Liver (tissue), 9 donors: ENCODE data around the gene DHRSX. TPM values are rescaled to one million over a fixed set of nuclear protein-coding genes. Genes with fewer than 3 reads are reported as not detected.

ENCODE experiments used
- DNase-seq: peaks from one replicate; pipeline ENCODE4 v3.0.0-alpha.2; 2017; ENCODE audit warnings: low spot score
- H3K27ac ChIP-seq, 2 donors: one replicate each; pipeline ENCODE4 v1.7.0; 2013; ENCODE audit warnings: inconsistent platforms in 2 of 2, low read length in 2 of 2, control low read depth in 1 of 2, low read depth in 1 of 2, mild to moderate bottlenecking in 1 of 2
- H3K27me3 ChIP-seq, 4 donors: one replicate each; pipeline versions ENCODE4 v1.6.1 to v1.7.0; 2013; ENCODE audit warnings: low read length in 3 of 4, inconsistent platforms in 1 of 4, mild to moderate bottlenecking in 1 of 4, moderate library complexity in 1 of 4; ENCODE audit not compliant: control insufficient read depth in 4 of 4, insufficient read depth in 4 of 4
- H3K36me3 ChIP-seq, 4 donors: one replicate each; pipeline versions ENCODE4 v1.6.1 to v1.7.0; 2013; ENCODE audit warnings: low read length in 3 of 4, mild to moderate bottlenecking in 3 of 4, low read depth in 1 of 4, moderate library complexity in 1 of 4; ENCODE audit not compliant: control insufficient read depth in 4 of 4, insufficient read depth in 3 of 4
- H3K4me1 ChIP-seq, 4 donors: one replicate each; pipeline versions ENCODE4 v1.6.1 to v1.7.0; 2013; ENCODE audit warnings: low read length in 3 of 4, mild to moderate bottlenecking in 3 of 4, moderate library complexity in 1 of 4; ENCODE audit not compliant: control insufficient read depth in 4 of 4, insufficient read depth in 4 of 4
- H3K4me3 ChIP-seq, 3 donors: one replicate each; pipeline versions ENCODE4 v1.6.1 to v1.7.0; 2013; ENCODE audit warnings: low read length in 3 of 3, control low read depth in 1 of 3, low read depth in 1 of 3, mild to moderate bottlenecking in 1 of 3
- H3K9ac ChIP-seq, 2 donors: one replicate each; pipeline ENCODE4 v1.7.0; 2013; ENCODE audit warnings: low read length in 2 of 2, mild to moderate bottlenecking in 2 of 2, moderate library complexity in 2 of 2, control low read depth in 1 of 2, low read depth in 1 of 2
- H3K9me3 ChIP-seq, 4 donors: one replicate each; pipeline versions ENCODE4 v1.6.1 to v1.7.0; 2013; ENCODE audit warnings: low read length in 3 of 4; ENCODE audit not compliant: control insufficient read depth in 4 of 4
- ATF3 ChIP-seq: IDR thresholded peaks from 2 replicates; pipeline ENCODE4 v1.6.1; 2016; ENCODE audit warnings: antibody characterized with exemption
- CTCF ChIP-seq: fragments of 150-350 bp; IDR thresholded peaks from 2 replicates; pipeline ENCODE4 v1.5.1; 2017; ENCODE audit warnings: improper control_type of control experiment, low read depth, low read length; ENCODE audit not compliant: missing input control
- EGR1 ChIP-seq, 2 donors: IDR thresholded peaks; 2 replicates each; pipeline ENCODE4 v1.6.1; 2016 to 2018; ENCODE audit warnings: antibody characterized with exemption in 2 of 2, low read depth in 2 of 2
- FOXA1 ChIP-seq: IDR thresholded peaks from 2 replicates; pipeline ENCODE4 v1.6.1; 2016; ENCODE audit warnings: antibody characterized with exemption
- FOXA2 ChIP-seq: IDR thresholded peaks from 2 replicates; pipeline ENCODE4 v1.6.1; 2016; ENCODE audit warnings: antibody characterized with exemption
- GABPA ChIP-seq, 2 donors: IDR thresholded peaks in 1 of 2; conservative IDR thresholded peaks in 1 of 2; 2 replicates each; pipeline ENCODE4 v1.6.1; 2016; ENCODE audit warnings: antibody characterized with exemption in 2 of 2, mild to moderate bottlenecking in 1 of 2, moderate library complexity in 1 of 2
- HNF4A ChIP-seq, 2 donors: conservative IDR thresholded peaks; 2 replicates each; pipeline ENCODE4 v1.6.1; 2016; ENCODE audit warnings: antibody characterized with exemption in 2 of 2, mild to moderate bottlenecking in 2 of 2
- HNF4G ChIP-seq: IDR thresholded peaks from 2 replicates; pipeline ENCODE4 v1.6.1; 2016; ENCODE audit warnings: antibody characterized with exemption
- JUND ChIP-seq, 2 donors: IDR thresholded peaks; 2 replicates each; pipeline ENCODE4 v1.6.1; 2016; ENCODE audit warnings: antibody characterized with exemption in 2 of 2
- MAX ChIP-seq: IDR thresholded peaks from 2 replicates; pipeline ENCODE4 v1.6.1; 2016; ENCODE audit warnings: antibody characterized with exemption
- NR2F2 ChIP-seq: IDR thresholded peaks from 2 replicates; pipeline ENCODE4 v1.6.1; 2016; ENCODE audit warnings: antibody characterized with exemption
- RAD21 ChIP-seq, 2 donors: IDR thresholded peaks; 2 replicates each; pipeline ENCODE4 v1.6.1; 2016; ENCODE audit warnings: antibody characterized with exemption in 2 of 2, mild to moderate bottlenecking in 2 of 2
- REST ChIP-seq: IDR thresholded peaks from 2 replicates; pipeline ENCODE4 v1.6.1; 2016; ENCODE audit warnings: antibody characterized with exemption, mild to moderate bottlenecking
- RXRA ChIP-seq, 2 donors: IDR thresholded peaks; 2 replicates each; pipeline ENCODE4 v1.6.1; 2017 to 2018; ENCODE audit warnings: antibody characterized with exemption in 2 of 2, mild to moderate bottlenecking in 1 of 2
- SP1 ChIP-seq: IDR thresholded peaks from 2 replicates; pipeline ENCODE4 v1.6.1; 2018; ENCODE audit warnings: antibody characterized with exemption, mild to moderate bottlenecking
- TAF1 ChIP-seq: conservative IDR thresholded peaks from 2 replicates; pipeline ENCODE4 v1.6.1; 2016; ENCODE audit warnings: antibody characterized with exemption, mild to moderate bottlenecking
- ZBTB33 ChIP-seq: IDR thresholded peaks from 2 replicates; pipeline ENCODE4 v1.6.1; 2016; ENCODE audit warnings: antibody characterized with exemption
- WGBS: extraction: QIAGEN DNeasy Blood & Tissue Kit; methylation state at CpG from one replicate; pipeline ENCODE4 v1.1.7; 2013; 5-methylcytosine and 5-hydroxymethylcytosine counted together
- polyA plus RNA-seq, 2 donors: library from polyadenylated mRNA; stranded (reverse) in 1 of 2; unstranded in 1 of 2; fragments of 200-250 nt in 1 of 2; fragments of >200 nt in 1 of 2; fragmentation: Nextera tagmentation in 1 of 2; extraction: Ambion mirVana in 1 of 2; gene quantifications; one replicate each; pipeline versions ENCODE4 v1.2.1 to v1.2.3, GENCODE V29; 2013 to 2015
- total RNA-seq, 2 donors: library from RNA; depleted of rRNA; stranded (reverse); fragments of >200 nt; gene quantifications; one replicate each; pipeline ENCODE4 v1.2.3, GENCODE V29; 2014
- donor health status: healthy.
- donor health status: healthy.
- donor health status: healthy.
- donor health status: healthy.
- donor health status: healthy.

DHRSX gene
- total and polyA plus RNA-seq, 4 donors: 17.2 to 35.2 (median 23.3) TPM

- no peaks in the 10 kb centered on the region for H3K27me3 ChIP-seq
- peaks cover 2 to 19% (median 11%) of the 10 kb centered on the region in 4 donors for H3K4me1 ChIP-seq
- WGBS: 74% methylated on average over 9 of the region's 9 CpGs
- peak overlapping the region; percentile 90 to 92 for H3K27ac ChIP-seq
- peak overlapping the region; percentile 1 to 15 (median 1) for H3K4me3 ChIP-seq
- DNase-seq: no peak
- no peak for TF ChIP-seq GABPA (IDR thresholded peaks at IDR 0.05 in 1 of 2, conservative IDR thresholded peaks at IDR 0.05 in 1 of 2)
- TF ChIP-seq RAD21 (IDR thresholded peaks at IDR 0.05): no peak
- no peak for TF ChIP-seq FOXA1
- TF ChIP-seq EGR1 (IDR thresholded peaks at IDR 0.05; ENCODE audit: low read depth in 2 of 2): no peak
- TF ChIP-seq SP1: no peak
- TF ChIP-seq CTCF: no peak
- no peak for TF ChIP-seq ATF3
- TF ChIP-seq HNF4A (conservative IDR thresholded peaks at IDR 0.05): no peak
- TF ChIP-seq MAX: no peak
- TF ChIP-seq FOXA2: no peak
- no peak for TF ChIP-seq ZBTB33
- TF ChIP-seq TAF1: no peak
- no peak for TF ChIP-seq RXRA (IDR thresholded peaks at IDR 0.05)
- TF ChIP-seq HNF4G: no peak
- no peak for TF ChIP-seq NR2F2
- no peak for TF ChIP-seq JUND (IDR thresholded peaks at IDR 0.05)
- TF ChIP-seq REST: no peak
- peak overlapping the region in 1 of 2 donors; percentile 24 for H3K9ac ChIP-seq
- no peaks in the 10 kb centered on the region for H3K36me3 ChIP-seq
- H3K9me3 ChIP-seq: no peaks in the 10 kb centered on the region
Measured at GRCh38 chrX:2321411-2321810, 179.4 kb downstream of the DHRSX start.
